Body of pancreas (tissue), 4 donors: ENCODE measurements around the gene KIF3B. TPM values are rescaled to one million over a fixed set of nuclear protein-coding genes. Genes with fewer than 3 reads are reported as not detected.
A peak's percentile ranks its signal among the peaks of the same experiment; 100 is the strongest.

Experiments used
- ATAC-seq: fragments of 150-250 bp; one replicate; pipeline ENCODE4 v1.9.1; 2016
- DNase-seq, 4 donors: peaks; one replicate each; pipeline ENCODE4 v3.0.0-alpha.2; 2019
- H3K27ac ChIP-seq, 4 donors: fragments of 200-600 bp; sonication (generic); 1 replicate in 3 of 4; 2 replicates in 1 of 4; pipeline versions ENCODE4 v1.5.1 to v1.6.1; 2016 to 2019; ENCODE audit warnings: mild to moderate bottlenecking in 1 of 4, mixed read lengths in 1 of 4, moderate library complexity in 1 of 4
- H3K27me3 ChIP-seq, 2 donors: fragments of 200-600 bp; sonication (generic); one replicate each; pipeline ENCODE4 v1.6.0; 2016; ENCODE audit warnings: mild to moderate bottlenecking in 1 of 2
- H3K36me3 ChIP-seq, 2 donors: fragments of 200-600 bp; sonication (generic); replicated peaks in 1 of 2; 2 replicates each; pipeline ENCODE4 v1.5.1; 2016; ENCODE audit warnings: low read depth in 2 of 2; ENCODE audit not compliant: insufficient read depth in 1 of 2
- H3K4me1 ChIP-seq: fragments of 200-600 bp; sonication (generic); one replicate; pipeline ENCODE4 v1.6.0; 2016
- H3K4me3 ChIP-seq, 2 donors: fragments of 200-600 bp; sonication (generic); 1 replicate in 1 of 2; 2 replicates in 1 of 2; pipeline ENCODE4 v1.5.1; 2016 to 2019
- H3K9me3 ChIP-seq, 3 donors: fragments of 200-600 bp; sonication (generic); 1 replicate in 2 of 3; 2 replicates in 1 of 3; pipeline ENCODE4 v1.5.1; 2016
- CTCF ChIP-seq, 7 experiments: fragments of 450-650 bp in 4 of 7; fragments of 200-600 bp in 3 of 7; sonication (generic) in 3 of 7; IDR thresholded peaks; one replicate each; pipeline ENCODE4 v1.5.1; 2016 to 2019; ENCODE audit warnings: antibody characterized with exemption in 7 of 7
- POLR2A ChIP-seq, 3 donors: fragments of 450-650 bp; IDR thresholded peaks; one replicate each; pipeline ENCODE4 v1.6.1; 2016; ENCODE audit warnings: antibody characterized with exemption in 3 of 3, mild to moderate bottlenecking in 2 of 3
- WGBS, 2 donors: methylation state at CpG; one replicate each; pipeline ENCODE4 v1.1.5; 2017; 5-methylcytosine and 5-hydroxymethylcytosine counted together
- intact Hi-C: fragments of 100-400 bp; cut with DNase I; formaldehyde crosslinking; loops from one replicate; pipeline ENCODE4 v1.15.1; 2023
- total RNA-seq, 2 donors: library from RNA; depleted of rRNA; stranded (reverse); fragments of >200 nt; gene quantifications; one replicate each; pipeline ENCODE4 v1.1.0, GENCODE V29; 2016

The KIF3B gene
- total RNA-seq, 2 donors from 2014 or later = 23.1 to 28.3 TPM

- peaks cover 43% of the 10 kb centered on the region for H3K4me1 ChIP-seq
- H3K9me3 ChIP-seq = no peaks in the 10 kb centered on the region
- WGBS, 2 donors = 73 to 78% methylated on average over 3 of the region's 3 CpGs
- ATAC-seq = no peak
- H3K27ac ChIP-seq = peak overlapping the region; percentile 72 to 94 (median 80)
- H3K36me3 ChIP-seq = peaks cover 0 to 5% of the 10 kb centered on the region in 2 donors
- intact Hi-C loops = no loop called here
- H3K4me3 ChIP-seq = no peak overlapping the region
- TF ChIP-seq CTCF (IDR thresholded peaks at IDR 0.05) = no peak
- no peak for TF ChIP-seq POLR2A (IDR thresholded peaks at IDR 0.05)
- no peaks in the 10 kb centered on the region for H3K27me3 ChIP-seq
- no peak for DNase-seq
Observed at GRCh38 chr20:32315399-32315798, 37.9 kb downstream of the KIF3B start.

GRCh38 chr20:32315891-32316290 lies 38.4 kb downstream of the KIF3B start:
- 25 to 27% methylated on average over 2 of the region's 2 CpGs for WGBS, 2 donors
- peaks cover 43% of the 10 kb centered on the region for H3K4me1 ChIP-seq
- no peaks in the 10 kb centered on the region for H3K27me3 ChIP-seq
- H3K9me3 ChIP-seq = no peaks in the 10 kb centered on the region
- ATAC-seq (peak; percentile 89), DNase-seq (peak; percentile 85 to 90 (median 88))
- H3K4me3 ChIP-seq = no peak overlapping the region
- intact Hi-C loops = no loop called here
- peaks cover 0 to 3% of the 10 kb centered on the region in 2 donors for H3K36me3 ChIP-seq
- TF ChIP-seq POLR2A (IDR thresholded peaks at IDR 0.05) (no peak), CTCF (IDR thresholded peaks at IDR 0.05) (no peak)
- H3K27ac ChIP-seq = peak overlapping the region; percentile 72 to 94 (median 81)

- DNase-seq = peak; percentile 82 to 92 (median 87)
- no peaks in the 10 kb centered on the region for H3K27me3 ChIP-seq
- no peak overlapping the region for H3K4me3 ChIP-seq
- H3K4me1 ChIP-seq = peaks cover 43% of the 10 kb centered on the region
- peak overlapping the region; percentile 72 to 94 (median 81) for H3K27ac ChIP-seq
- intact Hi-C loops = no loop called here
- ATAC-seq = peak; percentile 91
- TF ChIP-seq CTCF (IDR thresholded peaks at IDR 0.05) (no peak), POLR2A (IDR thresholded peaks at IDR 0.05) (peak; percentile 26 to 74 (median 68))
- WGBS, 2 donors = 43 to 51% methylated on average over 4 to 7 of the region's 7 CpGs
- peaks cover 0 to 3% of the 10 kb centered on the region in 2 donors for H3K36me3 ChIP-seq
- no peaks in the 10 kb centered on the region for H3K9me3 ChIP-seq
Observed at GRCh38 chr20:32316667-32317066, 39.2 kb downstream of the KIF3B start.

GRCh38 chr20:32319100-32319499 lies 41.6 kb downstream of the KIF3B start:
- H3K36me3 ChIP-seq = peaks cover 0 to 3% of the 10 kb centered on the region in 2 donors
- H3K4me3 ChIP-seq = no peak overlapping the region
- no peaks in the 10 kb centered on the region for H3K27me3 ChIP-seq
- TF ChIP-seq POLR2A (IDR thresholded peaks at IDR 0.05) = no peak
- no peak for TF ChIP-seq CTCF (IDR thresholded peaks at IDR 0.05)
- DNase-seq (no peak), ATAC-seq (no peak)
- no peaks in the 10 kb centered on the region for H3K9me3 ChIP-seq
- peaks cover 47% of the 10 kb centered on the region for H3K4me1 ChIP-seq
- intact Hi-C loops = no loop called here
- WGBS, 2 donors = 85 to 89% methylated on average over 6 of the region's 6 CpGs
- H3K27ac ChIP-seq = peak overlapping the region in 1 of 4 donors; percentile 8

- TF ChIP-seq CTCF (IDR thresholded peaks at IDR 0.05) = no peak
- no peak for TF ChIP-seq POLR2A (IDR thresholded peaks at IDR 0.05)
- Histone ChIP-seq H3K9me3 (no peaks in the 10 kb centered on the region), H3K27me3 (no peaks in the 10 kb centered on the region), H3K27ac (no peak overlapping the region), H3K36me3 (peaks cover 0 to 3% of the 10 kb centered on the region in 2 donors), H3K4me1 (peaks cover 43% of the 10 kb centered on the region), H3K4me3 (no peak overlapping the region)
- 63 to 67% methylated on average over 1 of the region's 1 CpG for WGBS, 2 donors
- intact Hi-C loops = no loop called here
- ATAC-seq (no peak), DNase-seq (no peak)
Observed at GRCh38 chr20:32320305-32320704, 42.9 kb downstream of the KIF3B start.
